GM12801 (cell line): ENCODE results near the gene BZW2.

ENCODE experiments used
- TF ChIP-seq, protein P1 (sequence below): IDR thresholded peaks from one replicate; pipeline ENCODE4 v1.5.1; 2011; ENCODE audit warnings: control low read depth; ENCODE audit not compliant: insufficient read length; ENCODE audit errors: extremely low read depth

Gene BZW2

GRCh38 chr7:16634271-16634738 is 11.7 kb upstream of the BZW2 start:
- TF ChIP-seq, protein P1, sequence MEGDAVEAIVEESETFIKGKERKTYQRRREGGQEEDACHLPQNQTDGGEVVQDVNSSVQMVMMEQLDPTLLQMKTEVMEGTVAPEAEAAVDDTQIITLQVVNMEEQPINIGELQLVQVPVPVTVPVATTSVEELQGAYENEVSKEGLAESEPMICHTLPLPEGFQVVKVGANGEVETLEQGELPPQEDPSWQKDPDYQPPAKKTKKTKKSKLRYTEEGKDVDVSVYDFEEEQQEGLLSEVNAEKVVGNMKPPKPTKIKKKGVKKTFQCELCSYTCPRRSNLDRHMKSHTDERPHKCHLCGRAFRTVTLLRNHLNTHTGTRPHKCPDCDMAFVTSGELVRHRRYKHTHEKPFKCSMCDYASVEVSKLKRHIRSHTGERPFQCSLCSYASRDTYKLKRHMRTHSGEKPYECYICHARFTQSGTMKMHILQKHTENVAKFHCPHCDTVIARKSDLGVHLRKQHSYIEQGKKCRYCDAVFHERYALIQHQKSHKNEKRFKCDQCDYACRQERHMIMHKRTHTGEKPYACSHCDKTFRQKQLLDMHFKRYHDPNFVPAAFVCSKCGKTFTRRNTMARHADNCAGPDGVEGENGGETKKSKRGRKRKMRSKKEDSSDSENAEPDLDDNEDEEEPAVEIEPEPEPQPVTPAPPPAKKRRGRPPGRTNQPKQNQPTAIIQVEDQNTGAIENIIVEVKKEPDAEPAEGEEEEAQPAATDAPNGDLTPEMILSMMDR: no peak

- TF ChIP-seq, protein P1: no peak
These were observed 9.4 kb upstream of the BZW2 start for GRCh38 chr7:16636555-16637101.

GRCh38 chr7:16637379-16637778 is 8.6 kb upstream of the BZW2 start:
- TF ChIP-seq, protein P1: no peak

- TF ChIP-seq, protein P1: no peak
These were observed 7.4 kb upstream of the BZW2 start for GRCh38 chr7:16638282-16639280.

- TF ChIP-seq, protein P1: no peak
These were observed 1.8 kb upstream of the BZW2 start for GRCh38 chr7:16644157-16644556.

DNA sequence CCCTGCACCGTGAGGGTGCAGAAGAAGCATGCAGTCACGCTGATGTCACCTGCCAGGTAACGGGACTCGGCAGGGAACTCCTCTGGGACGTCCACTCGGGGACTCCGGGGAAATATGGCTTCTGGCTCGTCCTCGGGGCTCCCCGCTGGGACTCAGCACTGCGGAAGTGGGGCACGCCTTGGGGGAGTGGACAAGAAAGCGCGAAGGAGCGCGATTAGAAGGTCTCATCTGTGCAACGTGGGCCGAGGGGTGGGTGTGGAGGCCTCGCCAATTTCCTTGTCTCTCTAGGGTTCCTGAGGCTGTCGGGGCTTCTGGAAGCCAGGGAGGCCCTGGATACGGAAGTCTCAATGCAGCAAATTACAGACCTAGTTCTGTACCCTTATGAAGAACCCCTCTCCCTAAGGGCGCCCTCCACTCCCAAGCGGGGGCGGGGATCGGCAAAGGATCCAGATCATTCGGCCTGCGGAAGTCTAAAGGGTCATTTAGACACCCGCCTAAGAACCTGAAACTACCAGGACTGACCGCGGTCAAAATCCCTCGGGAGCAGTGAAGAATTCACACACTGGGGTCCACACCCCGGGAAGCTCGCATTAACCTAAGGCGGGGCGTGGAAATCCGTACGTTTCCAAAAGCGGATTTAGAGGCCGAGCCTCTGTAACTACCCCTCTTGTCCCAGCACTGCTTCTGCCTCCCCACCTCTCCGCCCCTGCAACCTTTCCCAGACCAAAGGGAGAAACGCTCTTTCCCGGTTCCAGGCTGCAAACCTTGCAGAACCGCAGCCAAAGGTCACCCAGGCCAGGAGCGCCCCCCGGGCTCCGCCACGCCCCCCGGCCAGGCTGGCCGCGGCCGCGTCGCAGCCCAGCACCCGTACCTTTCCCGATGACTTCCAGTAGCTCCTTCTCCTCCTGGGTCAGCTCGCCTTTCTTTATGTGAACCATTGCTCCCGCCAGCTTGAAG is 1.1 kb upstream of the BZW2 start:
- TF ChIP-seq, protein P1: no peak

DNA sequence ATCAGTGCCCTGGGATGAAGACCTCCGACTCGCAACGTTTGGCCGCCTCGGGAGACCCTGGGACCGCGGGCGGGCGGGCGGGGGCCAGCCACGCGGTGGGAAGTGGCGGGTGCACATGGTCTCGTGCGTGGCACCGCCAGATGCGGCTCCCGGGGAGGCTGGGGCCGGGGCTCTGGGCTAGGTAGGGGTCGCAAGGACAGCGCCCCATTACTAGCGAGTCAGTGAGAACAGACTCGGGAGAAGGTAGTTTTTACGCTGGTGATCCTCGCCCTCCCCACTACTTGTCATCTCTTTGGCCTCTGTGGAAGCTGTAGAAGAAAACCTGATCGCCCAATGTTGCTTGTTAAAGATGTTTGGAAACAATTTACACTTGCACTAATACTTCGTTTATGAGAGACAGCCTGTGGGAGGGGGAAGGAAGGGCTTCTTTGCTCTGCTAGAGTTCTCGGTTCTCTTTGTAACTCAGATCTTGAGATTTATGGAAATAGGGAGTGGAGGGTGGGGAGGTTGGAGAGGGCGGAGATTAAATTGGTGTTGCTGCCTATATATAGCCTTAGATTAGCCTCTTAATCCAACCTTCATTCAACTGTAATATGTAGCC is 591 bp downstream of the BZW2 start:
- TF ChIP-seq, protein P1: no peak
